GM21360 (cell line): ENCODE results near the gene RECK.

Source experiments
- ATAC-seq: cut with Tn5 transposase; IDR thresholded peaks from one replicate; pipeline ENCODE4 v1.9.1; 2021; ENCODE audit warnings: mild to moderate bottlenecking, moderate library complexity; ENCODE audit not compliant: unreplicated experiment

The RECK gene

GRCh38 chr9:36173861-36174260 is 137.1 kb downstream of the RECK start:
- no peak for ATAC-seq
